Stomach (tissue), 9 donors: Measurements from ENCODE around the gene KDM1B. TPM values are rescaled to one million over a fixed set of nuclear protein-coding genes. Genes with fewer than 3 reads are reported as not detected.

Experiments
- DNase-seq, 2 donors: peaks; one replicate each; pipeline versions ENCODE4 v3.0.0 to v3.0.0-alpha.2; 2013 to 2019
- H3K27ac ChIP-seq, 5 donors: fragments of 200-600 bp in 4 of 5; sonication (generic) in 4 of 5; one replicate each; pipeline ENCODE4 v1.5.1; 2013 to 2019; ENCODE audit warnings: mild to moderate bottlenecking in 1 of 5, moderate library complexity in 1 of 5
- H3K27me3 ChIP-seq, 3 donors: fragments of 200-600 bp; sonication (generic); one replicate each; pipeline ENCODE4 v1.5.1; 2017 to 2019; ENCODE audit warnings: mixed run types in 1 of 3
- H3K36me3 ChIP-seq, 4 donors: fragments of 200-600 bp; sonication (generic); 1 replicate in 3 of 4; 2 replicates in 1 of 4; pipeline ENCODE4 v1.5.1; 2016 to 2019
- H3K4me1 ChIP-seq, 4 donors: fragments of 200-600 bp; sonication (generic); one replicate each; pipeline ENCODE4 v1.5.1; 2016 to 2019
- H3K4me3 ChIP-seq, 4 donors: fragments of 200-600 bp; sonication (generic) in 3 of 4; one replicate each; pipeline ENCODE4 v1.5.1; 2016 to 2019; ENCODE audit warnings: mild to moderate bottlenecking in 1 of 4
- H3K9me3 ChIP-seq, 4 donors: fragments of 200-600 bp; sonication (generic); one replicate each; pipeline ENCODE4 v1.5.1; 2016 to 2019
- EP300 ChIP-seq: sonication (generic); formaldehyde crosslinking; IDR thresholded peaks from one replicate; pipeline ENCODE4 v1.6.1; 2017; ENCODE audit warnings: antibody characterized with exemption
- POLR2A ChIP-seq, 4 donors: fragments of 450-650 bp; IDR thresholded peaks; one replicate each; pipeline ENCODE4 v1.6.1; 2016; ENCODE audit warnings: antibody characterized with exemption in 4 of 4, control low read depth in 2 of 4, mild to moderate bottlenecking in 1 of 4, moderate library complexity in 1 of 4
- POLR2AphosphoS5 ChIP-seq, 3 donors: sonication (generic); formaldehyde crosslinking; IDR thresholded peaks; one replicate each; pipeline ENCODE4 v1.6.1; 2016; ENCODE audit warnings: antibody characterized with exemption in 3 of 3
- WGBS, 5 donors: extraction: QIAGEN DNeasy Blood & Tissue Kit in 3 of 5; methylation state at CpG; one replicate each; pipeline versions ENCODE4 v1.1.5 to v1.1.7; 2013 to 2018; 5-methylcytosine and 5-hydroxymethylcytosine counted together
- intact Hi-C: fragments of 100-400 bp; cut with DNase I; formaldehyde crosslinking; loops from one replicate; pipeline ENCODE4 v1.15.1; 2023; ENCODE audit warnings: low total_unique reads
- polyA plus RNA-seq, 3 donors: library from polyadenylated mRNA; stranded (reverse); fragments of 200-250 nt; gene quantifications; one replicate each; pipeline ENCODE4 v1.2.3, GENCODE V29; 2013
- total RNA-seq, 5 donors: library from RNA; depleted of rRNA; stranded (reverse); fragments of >200 nt; gene quantifications; one replicate each; pipeline versions ENCODE4 v1.1.0 to v1.2.3, GENCODE V29; 2014 to 2016
- TF ChIP-seq, protein P1 (sequence below), 7 experiments: fragments of 450-650 bp in 4 of 7; fragments of 200-600 bp in 3 of 7; sonication (generic) in 3 of 7; IDR thresholded peaks; one replicate each; pipeline ENCODE4 v1.5.1; 2016 to 2019; ENCODE audit warnings: antibody characterized with exemption in 7 of 7, control low read depth in 2 of 7, mild to moderate bottlenecking in 1 of 7
- donor health status: healthy with polysubstance abuse.
- donor health status: Bipolar disorder and iron deficiency.
- donor health status: healthy.

KDM1B gene
- total and polyA plus RNA-seq, 8 donors: 2.5 to 12.9 (median 4.1) TPM

GRCh38 chr6:18136260-18136659 lies 19.0 kb upstream of the KDM1B start:
- TF ChIP-seq POLR2A (IDR thresholded peaks at IDR 0.05) (no peak), EP300 (no peak), POLR2AphosphoS5 (IDR thresholded peaks at IDR 0.05) (no peak)
- TF ChIP-seq, protein P1, sequence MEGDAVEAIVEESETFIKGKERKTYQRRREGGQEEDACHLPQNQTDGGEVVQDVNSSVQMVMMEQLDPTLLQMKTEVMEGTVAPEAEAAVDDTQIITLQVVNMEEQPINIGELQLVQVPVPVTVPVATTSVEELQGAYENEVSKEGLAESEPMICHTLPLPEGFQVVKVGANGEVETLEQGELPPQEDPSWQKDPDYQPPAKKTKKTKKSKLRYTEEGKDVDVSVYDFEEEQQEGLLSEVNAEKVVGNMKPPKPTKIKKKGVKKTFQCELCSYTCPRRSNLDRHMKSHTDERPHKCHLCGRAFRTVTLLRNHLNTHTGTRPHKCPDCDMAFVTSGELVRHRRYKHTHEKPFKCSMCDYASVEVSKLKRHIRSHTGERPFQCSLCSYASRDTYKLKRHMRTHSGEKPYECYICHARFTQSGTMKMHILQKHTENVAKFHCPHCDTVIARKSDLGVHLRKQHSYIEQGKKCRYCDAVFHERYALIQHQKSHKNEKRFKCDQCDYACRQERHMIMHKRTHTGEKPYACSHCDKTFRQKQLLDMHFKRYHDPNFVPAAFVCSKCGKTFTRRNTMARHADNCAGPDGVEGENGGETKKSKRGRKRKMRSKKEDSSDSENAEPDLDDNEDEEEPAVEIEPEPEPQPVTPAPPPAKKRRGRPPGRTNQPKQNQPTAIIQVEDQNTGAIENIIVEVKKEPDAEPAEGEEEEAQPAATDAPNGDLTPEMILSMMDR (IDR thresholded peaks at IDR 0.05): no peak
- Histone ChIP-seq H3K27ac (no peak overlapping the region), H3K9me3 (no peaks in the 10 kb centered on the region), H3K27me3 (no peaks in the 10 kb centered on the region), H3K4me3 (no peak overlapping the region), H3K36me3 (peaks cover 27 to 99% (median 94%) of the 10 kb centered on the region in 4 donors), H3K4me1 (no peaks in the 10 kb centered on the region)
- 94 to 97% (median 95%) methylated on average over 10 of the region's 10 CpGs for WGBS, 5 donors
- no peak for DNase-seq
- intact Hi-C loops: no loop called here

DNA sequence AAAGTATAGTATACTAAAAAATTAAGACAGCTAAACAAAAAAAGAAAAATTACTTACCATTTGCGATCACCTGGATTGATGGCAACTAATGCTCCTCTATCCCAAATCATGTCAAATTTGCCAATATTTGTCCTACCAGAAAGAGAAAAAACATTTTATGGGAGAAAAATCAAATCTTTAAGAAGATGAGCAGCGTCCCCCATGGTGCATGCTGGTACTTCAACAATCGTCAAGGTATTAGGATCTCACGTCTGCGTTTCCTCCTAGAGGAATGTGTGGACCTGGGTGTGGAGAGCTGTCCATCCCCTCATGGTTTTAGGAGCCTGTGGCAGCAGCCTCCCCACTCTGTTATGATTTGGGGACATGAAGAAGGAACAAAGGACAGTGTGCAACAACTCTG lies 16.3 kb upstream of the KDM1B start:
- DNase-seq: no peak
- TF ChIP-seq, protein P1 (IDR thresholded peaks at IDR 0.05): no peak
- no peak for TF ChIP-seq POLR2AphosphoS5 (IDR thresholded peaks at IDR 0.05)
- TF ChIP-seq POLR2A (IDR thresholded peaks at IDR 0.05): no peak
- no peak for TF ChIP-seq EP300
- Histone ChIP-seq H3K27me3 (no peaks in the 10 kb centered on the region), H3K27ac (no peak overlapping the region), H3K9me3 (no peaks in the 10 kb centered on the region), H3K4me3 (no peak overlapping the region), H3K4me1 (no peaks in the 10 kb centered on the region), H3K36me3 (peaks cover 27 to 97% (median 94%) of the 10 kb centered on the region in 4 donors)
- intact Hi-C loops: no loop called here
- WGBS, 5 donors: 94 to 96% (median 96%) methylated on average over 5 of the region's 5 CpGs

DNA sequence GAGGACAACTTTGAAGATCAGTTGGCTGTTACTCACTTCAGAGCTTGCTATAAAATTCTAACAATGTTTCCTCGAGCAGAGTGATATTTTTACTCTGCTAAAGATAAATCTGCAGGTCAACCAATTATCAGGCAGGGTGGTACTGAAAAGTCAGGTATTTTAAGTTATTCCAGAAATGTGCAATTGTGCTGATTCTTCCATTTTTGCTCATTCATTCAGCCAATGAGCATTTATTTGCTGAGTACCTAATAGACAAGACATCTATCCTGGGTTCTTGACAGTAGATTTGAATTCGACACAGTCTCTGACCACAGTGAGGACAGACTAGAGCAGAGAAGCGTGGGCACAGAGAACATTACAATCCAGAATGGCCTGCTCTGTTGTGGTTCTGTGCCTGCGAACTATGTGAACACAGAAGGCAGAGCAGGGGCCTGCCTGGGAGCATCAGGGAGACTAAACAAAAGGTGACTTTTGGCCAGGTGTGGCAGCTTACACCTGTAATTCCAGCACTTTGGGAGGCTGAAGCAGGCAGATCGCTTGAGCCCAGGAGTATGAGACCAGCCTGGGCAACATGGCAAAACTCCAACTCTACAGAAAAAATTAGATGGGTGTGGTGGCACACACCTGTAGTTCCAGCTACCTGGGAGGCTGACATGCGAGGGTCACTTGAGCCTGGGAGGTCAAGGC lies 15.1 kb upstream of the KDM1B start:
- H3K9me3 ChIP-seq: no peaks in the 10 kb centered on the region
- H3K27me3 ChIP-seq: no peaks in the 10 kb centered on the region
- TF ChIP-seq EP300 (no peak), POLR2A (IDR thresholded peaks at IDR 0.05) (no peak), POLR2AphosphoS5 (IDR thresholded peaks at IDR 0.05) (no peak)
- TF ChIP-seq, protein P1 (IDR thresholded peaks at IDR 0.05): no peak
- intact Hi-C loops: no loop called here
- no peaks in the 10 kb centered on the region for H3K4me1 ChIP-seq
- H3K4me3 ChIP-seq: no peak overlapping the region
- 84 to 97% (median 92%) methylated on average over 6 of the region's 6 CpGs for WGBS, 5 donors
- peaks cover 19 to 96% (median 91%) of the 10 kb centered on the region in 4 donors for H3K36me3 ChIP-seq
- H3K27ac ChIP-seq: no peak overlapping the region
- DNase-seq: no peak

DNA sequence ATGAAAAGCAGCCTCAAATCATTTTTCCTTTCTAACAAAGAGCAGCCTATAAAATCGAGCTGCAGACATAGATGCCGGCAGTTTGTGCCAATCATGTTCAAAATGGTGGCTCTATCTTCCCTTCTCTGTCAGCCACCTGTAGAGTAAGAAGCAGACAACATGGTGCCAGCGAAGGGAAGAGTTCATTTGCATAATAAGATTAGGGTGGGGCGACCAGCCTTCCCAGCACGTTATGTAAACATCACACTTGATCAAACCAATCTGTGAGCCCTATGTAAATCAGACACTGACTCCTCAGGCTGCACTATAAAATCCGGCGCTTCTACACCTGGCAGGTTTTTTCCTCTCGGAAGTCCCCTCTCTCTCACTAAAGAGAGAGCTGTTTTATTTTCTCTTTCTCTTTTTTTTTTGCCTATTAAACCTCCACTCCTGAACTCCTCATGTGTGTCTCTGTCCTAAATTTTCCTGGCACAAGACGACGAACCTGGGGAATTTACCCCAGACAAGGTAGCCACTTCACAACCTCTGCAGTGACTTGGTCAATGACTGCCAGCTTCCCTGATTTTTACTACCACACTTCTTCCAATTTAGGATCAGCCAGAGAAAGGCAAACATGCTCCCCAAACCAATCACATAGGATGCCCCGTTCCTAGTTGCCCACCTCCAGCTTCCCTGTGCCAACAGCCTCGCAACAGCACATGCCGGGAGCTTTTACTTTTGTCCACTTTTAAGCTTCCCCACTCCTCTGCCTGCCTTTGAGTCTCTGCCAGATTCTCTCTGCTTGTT lies 13.2 kb upstream of the KDM1B start:
- no peak overlapping the region for H3K27ac ChIP-seq
- no peak overlapping the region for H3K4me3 ChIP-seq
- 81 to 89% (median 86%) methylated on average over 13 of the region's 13 CpGs for WGBS, 5 donors
- H3K36me3 ChIP-seq: peaks cover 19 to 95% (median 90%) of the 10 kb centered on the region in 4 donors
- intact Hi-C loops: no loop called here
- no peaks in the 10 kb centered on the region for H3K27me3 ChIP-seq
- no peak for TF ChIP-seq POLR2A (IDR thresholded peaks at IDR 0.05)
- no peak for TF ChIP-seq EP300
- no peak for TF ChIP-seq POLR2AphosphoS5 (IDR thresholded peaks at IDR 0.05)
- TF ChIP-seq, protein P1 (IDR thresholded peaks at IDR 0.05): no peak
- no peak for DNase-seq
- no peaks in the 10 kb centered on the region for H3K9me3 ChIP-seq
- H3K4me1 ChIP-seq: no peaks in the 10 kb centered on the region
